Ishikawa (cell line): ENCODE measurements around the gene COPS4.

Experiments
- CEBPB ChIP-seq: IDR thresholded peaks from 2 replicates; pipeline ENCODE4 v1.6.1; 2012
- CREB1 ChIP-seq: IDR thresholded peaks from 2 replicates; pipeline ENCODE4 v1.6.1; 2012; ENCODE audit warnings: low read depth
- EGR1 ChIP-seq: IDR thresholded peaks from 2 replicates; pipeline ENCODE4 v1.6.1; 2012
- EP300 ChIP-seq: IDR thresholded peaks from 2 replicates; pipeline ENCODE4 v1.6.1; 2012; ENCODE audit warnings: borderline replicate concordance
- FOXM1 ChIP-seq: IDR thresholded peaks from 2 replicates; pipeline ENCODE4 v1.6.1; 2012; ENCODE audit warnings: low read depth, borderline replicate concordance
- MAX ChIP-seq: IDR thresholded peaks from 2 replicates; pipeline ENCODE4 v1.6.1; 2012
- NFIC ChIP-seq: IDR thresholded peaks from 2 replicates; pipeline ENCODE4 v1.6.1; 2012
- RAD21 ChIP-seq: IDR thresholded peaks from 2 replicates; pipeline ENCODE4 v1.6.1; 2012; ENCODE audit warnings: low read depth
- REST ChIP-seq: IDR thresholded peaks from 2 replicates; pipeline ENCODE4 v1.6.1; 2012; ENCODE audit warnings: low read depth, mild to moderate bottlenecking
- TAF1 ChIP-seq: IDR thresholded peaks from 2 replicates; pipeline ENCODE4 v1.6.1; 2012; ENCODE audit warnings: low read depth, mild to moderate bottlenecking
- TCF12 ChIP-seq: IDR thresholded peaks from 2 replicates; pipeline ENCODE4 v1.6.1; 2012; ENCODE audit warnings: low read depth
- TEAD4 ChIP-seq: IDR thresholded peaks from 2 replicates; pipeline ENCODE4 v1.6.1; 2012
- USF1 ChIP-seq: IDR thresholded peaks from 2 replicates; pipeline ENCODE4 v1.6.1; 2012
- YY1 ChIP-seq: IDR thresholded peaks from 2 replicates; pipeline ENCODE4 v1.6.1; 2012; ENCODE audit warnings: low read depth
- ZBTB7A ChIP-seq: IDR thresholded peaks from 2 replicates; pipeline ENCODE4 v1.6.1; 2012; ENCODE audit warnings: low read depth

Gene COPS4

GRCh38 chr4:83010522-83011318 lies 24.3 kb upstream of the COPS4 start, which contains the start of gene LIN54:
Gene LIN54 (minus strand): TSS chr4:83010823. CDS start chr4:82984844, 25,979 bp downstream.
- TF ChIP-seq TAF1 (peak; percentile 5; the same call in 1 of the 2 replicates), TEAD4 (no peak; the same call in 1 of the 2 replicates), FOXM1 (no peak), YY1 (peak; percentile 78; the same call in 1 of the 2 replicates), CREB1 (0 out of 2 replicates have a peak, but pooled peaks have one; percentile 5), TCF12 (no peak)

GRCh38 chr4:83011689-83012199 lies 23.2 kb upstream of the COPS4 start:
- TF ChIP-seq TAF1 (no peak), REST (no peak), TEAD4 (no peak), RAD21 (no peak), FOXM1 (no peak), CREB1 (no peak), USF1 (no peak), EP300 (no peak), ZBTB7A (no peak), CEBPB (no peak), MAX (no peak), TCF12 (no peak), NFIC (no peak), YY1 (no peak), EGR1 (no peak)

- peak; percentile 50 for TF ChIP-seq TAF1
- no peak for TF ChIP-seq YY1
These were observed 22.7 kb upstream of the COPS4 start for GRCh38 chr4:83012200-83012686.

GRCh38 chr4:83012687-83013419 lies 22.1 kb upstream of the COPS4 start:
- TF ChIP-seq CEBPB (no peak), TEAD4 (peak; percentile 25; the same call in 1 of the 2 replicates), TCF12 (peak; percentile 66), TAF1 (peak; percentile 48), FOXM1 (peak; percentile 31; the same call in 1 of the 2 replicates), RAD21 (peak; percentile 32; the same call in 1 of the 2 replicates), USF1 (peak; percentile 94), EP300 (peak; percentile 68), EGR1 (no peak), MAX (peak; percentile 93), REST (no peak), ZBTB7A (no peak), YY1 (peak; percentile 34; the same call in 1 of the 2 replicates), CREB1 (peak; percentile 67), NFIC (peak; percentile 41; the same call in 1 of the 2 replicates)

GRCh38 chr4:83013420-83013867 lies 21.5 kb upstream of the COPS4 start:
- TF ChIP-seq TAF1 (0 out of 2 replicates have a peak, but pooled peaks have one; percentile 3), USF1 (no peak)
